Measurements from ENCODE around the gene BCDIN3D.
"Not testable (repeated sequence)": the region's sequence is repeated elsewhere in the genome, so short reads cannot be mapped to it uniquely, and the experiment has no call there.

The BCDIN3D gene, protein sequence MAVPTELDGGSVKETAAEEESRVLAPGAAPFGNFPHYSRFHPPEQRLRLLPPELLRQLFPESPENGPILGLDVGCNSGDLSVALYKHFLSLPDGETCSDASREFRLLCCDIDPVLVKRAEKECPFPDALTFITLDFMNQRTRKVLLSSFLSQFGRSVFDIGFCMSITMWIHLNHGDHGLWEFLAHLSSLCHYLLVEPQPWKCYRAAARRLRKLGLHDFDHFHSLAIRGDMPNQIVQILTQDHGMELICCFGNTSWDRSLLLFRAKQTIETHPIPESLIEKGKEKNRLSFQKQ

DNA sequence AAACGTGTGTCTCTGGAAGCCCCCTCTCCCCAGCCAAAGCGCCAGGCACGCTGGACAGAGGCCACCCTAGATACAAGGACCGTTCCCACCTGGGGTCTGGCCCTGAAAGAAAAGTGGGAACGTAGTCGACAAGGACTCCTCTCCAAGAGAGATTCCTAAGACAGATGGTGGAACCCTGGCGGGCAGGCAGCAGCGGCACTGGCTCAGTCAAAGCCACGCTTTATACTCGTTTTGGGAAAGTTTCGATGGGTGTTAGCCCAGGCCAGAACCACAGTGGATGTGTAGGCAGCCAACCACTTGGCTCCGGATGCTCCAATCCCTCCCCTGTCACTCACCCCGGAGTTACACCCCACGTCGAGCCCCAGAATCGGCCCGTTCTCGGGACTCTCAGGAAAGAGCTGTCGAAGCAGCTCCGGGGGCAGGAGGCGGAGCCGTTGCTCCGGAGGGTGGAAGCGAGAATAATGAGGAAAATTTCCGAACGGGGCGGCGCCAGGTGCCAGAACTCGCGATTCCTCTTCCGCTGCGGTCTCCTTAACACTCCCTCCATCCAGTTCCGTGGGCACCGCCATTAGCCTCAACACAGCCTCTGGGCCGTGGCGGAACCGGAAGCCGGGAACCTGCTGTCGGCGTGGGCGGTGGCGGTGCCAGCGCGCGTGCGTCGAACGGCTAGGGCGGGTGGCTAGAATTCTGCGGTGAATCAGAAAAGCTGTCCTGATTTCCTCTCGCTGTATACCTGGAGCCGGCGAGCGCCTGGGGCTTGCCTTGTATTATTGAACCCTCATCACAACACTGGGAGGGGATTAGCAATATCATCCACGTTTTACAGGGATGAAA is at the start of gene BCDIN3D:
TSS of gene BCDIN3D (minus strand) at position 588 of the 834 bp plus-strand sequence. CDS start at position 569, 19 bp downstream.
- DNase-seq = peak; percentile 91

DNA sequence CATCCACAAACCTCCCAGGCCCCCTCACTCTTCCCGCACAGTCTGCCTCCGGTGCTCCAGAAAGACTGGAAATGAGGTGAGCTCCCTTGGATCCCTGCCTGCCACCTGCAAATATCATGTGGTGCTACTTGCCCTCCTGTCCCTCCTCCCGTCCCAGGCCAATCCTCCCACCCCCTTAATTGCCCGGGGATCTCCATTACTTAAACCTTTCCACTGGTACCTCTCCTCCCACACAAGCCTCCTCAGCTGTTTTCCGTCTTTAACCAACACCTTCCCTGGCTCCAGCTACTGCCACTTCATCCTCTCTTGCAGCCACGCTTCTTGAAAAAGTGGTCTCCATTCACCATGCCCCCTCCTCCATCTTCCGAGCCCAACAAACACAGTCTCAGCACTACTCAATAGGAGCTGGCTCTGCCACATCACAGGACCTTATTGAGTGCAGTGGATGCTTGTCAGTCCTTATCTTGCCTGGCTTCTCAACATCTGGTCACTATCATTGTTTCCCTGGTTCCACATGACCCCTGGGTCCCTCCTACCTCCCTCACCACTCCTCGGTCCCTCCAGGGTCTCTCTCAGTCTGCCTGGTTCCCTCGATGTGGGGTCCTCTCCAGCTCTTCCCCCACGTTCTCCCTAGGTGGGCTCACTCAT is 49.3 kb upstream of the BCDIN3D start:
- no peak for DNase-seq

DNA sequence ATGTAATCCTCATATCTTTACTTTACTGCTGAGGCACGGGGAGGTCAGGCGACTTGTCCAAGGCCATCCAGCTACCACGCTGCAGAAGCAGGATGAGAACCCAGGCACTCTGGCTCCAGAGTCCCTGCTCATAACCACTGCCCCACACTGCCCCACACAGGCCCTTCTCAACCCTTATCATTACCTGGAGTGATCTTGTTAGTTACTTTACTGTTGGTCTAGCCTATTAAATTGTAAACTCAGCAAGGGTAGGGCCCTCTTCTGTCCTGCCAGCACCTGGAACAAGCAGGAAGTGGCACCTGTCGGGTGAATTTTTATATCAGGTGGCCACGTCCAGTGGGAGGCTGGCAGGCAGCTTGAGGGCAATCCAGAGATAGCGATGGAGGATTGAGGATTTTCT is 48.6 kb upstream of the BCDIN3D start:
- DNase-seq = no peak

DNA sequence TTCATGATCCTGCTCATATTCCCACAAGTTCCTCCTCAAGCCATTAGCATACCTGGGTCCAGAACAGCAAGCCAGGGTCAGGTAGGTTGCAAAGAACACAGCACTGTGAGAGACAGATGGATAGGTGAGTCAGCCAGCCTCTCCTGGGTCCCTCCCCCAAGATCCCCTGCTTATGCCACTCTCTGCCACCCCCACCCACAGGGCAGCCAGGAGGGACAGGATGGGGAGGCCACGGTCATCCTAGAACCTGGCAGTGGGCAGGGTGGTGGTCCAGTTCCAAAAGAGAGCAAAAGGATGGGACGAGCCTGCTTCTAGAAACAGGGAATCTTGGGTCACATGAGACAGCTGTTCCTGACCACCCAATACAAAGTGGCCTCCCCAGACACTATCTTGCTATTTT is 48.1 kb upstream of the BCDIN3D start:
- DNase-seq = no peak

DNA sequence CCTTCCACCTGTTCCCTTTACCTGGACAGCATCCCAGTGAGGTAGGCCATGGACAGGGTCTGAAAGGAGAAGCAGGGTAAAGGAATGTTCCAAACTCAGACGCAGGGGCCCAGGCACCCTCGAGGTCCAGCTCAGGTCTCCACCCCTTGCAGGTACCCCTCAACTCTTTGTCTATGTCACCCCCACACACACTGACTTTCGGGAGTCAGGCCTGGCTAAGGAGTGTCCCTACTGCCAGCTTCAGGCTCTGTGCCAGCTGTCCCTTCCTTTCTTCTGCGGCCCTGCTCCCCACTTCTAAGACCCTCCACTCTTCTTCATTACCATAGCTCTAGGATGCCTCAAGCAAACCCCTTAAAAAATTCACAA is 47.2 kb upstream of the BCDIN3D start:
- DNase-seq = no peak

DNA sequence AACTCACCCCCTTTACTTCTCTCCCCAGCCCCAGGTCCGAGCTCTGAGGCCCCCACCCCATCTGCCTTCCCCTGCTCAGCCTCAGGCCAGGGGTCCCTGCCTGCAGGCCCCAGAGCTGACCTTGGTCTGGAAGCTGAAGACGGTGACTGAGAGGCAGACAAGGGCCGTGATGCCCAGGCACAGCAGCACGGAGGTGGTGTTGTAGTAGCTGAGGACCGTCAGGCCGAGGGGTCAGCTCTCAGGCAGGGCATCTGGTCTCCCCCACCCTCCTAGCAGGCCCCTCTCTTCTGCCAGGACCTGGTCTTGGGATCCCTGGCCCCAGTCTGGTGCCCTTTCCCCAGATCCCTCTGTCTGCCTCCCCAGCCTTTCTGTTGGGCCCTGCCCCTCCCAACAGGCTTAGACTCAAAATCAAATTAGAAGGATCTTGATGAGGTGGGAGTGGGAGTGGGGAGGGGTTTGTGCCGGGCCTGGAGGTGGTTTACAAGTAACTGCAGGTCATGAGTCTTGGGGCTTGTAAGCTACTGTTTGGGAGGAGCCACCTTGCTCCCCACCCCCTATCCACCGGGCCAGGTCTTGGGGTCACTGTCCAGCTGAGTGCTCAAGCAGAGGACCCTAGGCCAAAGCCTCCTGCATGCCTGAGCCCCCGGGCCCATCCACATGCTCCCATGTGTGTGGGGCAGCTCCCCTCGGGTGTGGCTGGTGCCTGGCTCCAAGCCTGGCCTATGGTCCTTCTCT is 46.6 kb upstream of the BCDIN3D start:
- DNase-seq = no peak

DNA sequence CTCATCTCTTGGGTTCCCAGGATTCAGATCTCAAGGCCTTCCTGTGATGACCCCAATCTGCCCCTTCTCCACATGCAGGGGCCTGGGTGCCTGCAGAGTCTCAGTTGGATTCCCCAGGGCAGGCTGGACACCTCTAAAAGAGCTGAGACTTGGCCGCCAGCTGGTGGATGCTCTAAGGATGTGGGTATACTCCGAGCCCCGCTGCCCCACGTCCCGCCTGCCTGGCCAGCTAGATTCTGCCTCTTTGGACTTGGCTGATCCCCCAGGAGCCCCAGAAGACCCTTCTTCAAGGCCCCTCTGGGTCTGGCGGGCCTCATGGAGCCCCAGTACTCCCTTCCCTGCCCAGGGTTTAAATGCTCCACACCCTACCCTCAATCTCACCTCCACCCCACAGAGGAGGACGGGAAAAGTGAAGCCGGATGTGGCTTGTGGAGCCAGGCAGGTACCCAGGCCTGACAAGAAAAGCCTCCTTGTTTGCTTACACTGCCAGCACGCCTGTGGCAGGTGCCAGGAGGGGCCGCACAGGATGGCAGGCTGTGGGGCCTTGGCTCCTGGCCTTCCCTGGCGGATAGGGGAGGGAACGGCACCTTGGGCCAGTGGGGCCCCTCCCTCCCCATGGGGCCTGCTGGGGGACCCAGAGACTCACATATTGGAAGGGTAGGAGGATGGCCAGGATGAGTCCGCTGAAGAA is 45.7 kb upstream of the BCDIN3D start:
- no peak for DNase-seq

DNA sequence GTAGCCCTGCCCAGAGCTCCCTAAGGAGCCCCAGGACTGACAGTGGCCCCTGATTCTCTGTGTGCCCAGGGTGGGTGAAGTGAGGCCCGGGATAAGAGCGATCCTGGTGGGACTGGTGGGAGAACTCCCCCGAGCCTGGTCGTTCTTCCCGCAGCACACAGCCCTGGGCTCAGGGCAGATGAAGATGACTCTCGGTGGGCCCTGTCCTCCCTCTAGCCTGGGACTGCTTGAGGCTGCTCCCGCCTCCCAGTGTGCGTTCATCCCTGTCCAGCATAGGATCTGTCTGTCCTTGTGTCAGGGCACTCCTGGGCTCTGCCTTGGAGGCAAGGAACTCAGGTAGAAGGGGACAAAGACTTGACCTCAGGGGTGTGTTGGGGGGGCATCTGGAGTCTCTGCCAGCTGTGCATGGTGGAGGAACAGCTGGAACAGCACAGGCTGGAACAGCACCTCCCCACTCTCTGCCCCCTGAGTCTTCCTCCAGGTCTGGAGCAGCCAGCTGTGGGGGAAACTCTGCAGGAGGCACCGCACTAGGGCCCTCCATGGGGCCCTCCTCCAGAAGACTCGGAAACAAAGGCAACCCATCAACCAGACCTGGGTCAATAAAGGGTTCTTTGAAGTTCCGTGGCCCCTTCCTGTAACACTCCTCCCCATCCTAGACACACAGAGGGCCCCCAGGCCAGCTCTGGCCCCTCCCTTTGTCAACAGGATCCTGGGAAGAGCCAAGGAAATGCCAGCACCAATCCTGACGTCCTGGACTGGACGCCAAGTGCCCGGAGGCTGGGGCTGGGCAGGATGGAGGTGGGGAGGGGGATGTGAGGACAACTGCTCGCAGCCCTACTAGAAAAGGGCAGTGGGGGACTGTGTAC is 44.9 kb upstream of the BCDIN3D start:
- no peak for DNase-seq

DNA sequence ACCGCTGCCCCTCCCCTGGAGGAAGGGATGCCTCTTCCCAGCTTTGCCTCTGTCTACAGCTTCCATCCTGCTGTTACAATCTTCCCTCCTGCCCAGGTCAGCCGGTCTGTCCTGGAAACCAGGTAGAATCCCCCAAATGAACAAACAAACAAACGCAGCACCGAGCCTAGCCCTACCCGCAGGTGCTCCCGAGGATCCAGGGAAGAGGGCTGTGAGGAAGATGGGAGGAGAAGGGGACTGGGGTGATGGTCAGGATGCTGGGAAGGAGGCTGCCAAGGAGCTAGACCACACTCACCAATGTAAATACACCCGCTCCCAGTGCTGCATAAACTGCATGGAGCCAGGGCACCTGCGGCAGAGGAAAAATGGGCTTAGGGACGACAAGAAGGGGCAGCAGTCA is 44.2 kb upstream of the BCDIN3D start:
- DNase-seq = no peak

DNA sequence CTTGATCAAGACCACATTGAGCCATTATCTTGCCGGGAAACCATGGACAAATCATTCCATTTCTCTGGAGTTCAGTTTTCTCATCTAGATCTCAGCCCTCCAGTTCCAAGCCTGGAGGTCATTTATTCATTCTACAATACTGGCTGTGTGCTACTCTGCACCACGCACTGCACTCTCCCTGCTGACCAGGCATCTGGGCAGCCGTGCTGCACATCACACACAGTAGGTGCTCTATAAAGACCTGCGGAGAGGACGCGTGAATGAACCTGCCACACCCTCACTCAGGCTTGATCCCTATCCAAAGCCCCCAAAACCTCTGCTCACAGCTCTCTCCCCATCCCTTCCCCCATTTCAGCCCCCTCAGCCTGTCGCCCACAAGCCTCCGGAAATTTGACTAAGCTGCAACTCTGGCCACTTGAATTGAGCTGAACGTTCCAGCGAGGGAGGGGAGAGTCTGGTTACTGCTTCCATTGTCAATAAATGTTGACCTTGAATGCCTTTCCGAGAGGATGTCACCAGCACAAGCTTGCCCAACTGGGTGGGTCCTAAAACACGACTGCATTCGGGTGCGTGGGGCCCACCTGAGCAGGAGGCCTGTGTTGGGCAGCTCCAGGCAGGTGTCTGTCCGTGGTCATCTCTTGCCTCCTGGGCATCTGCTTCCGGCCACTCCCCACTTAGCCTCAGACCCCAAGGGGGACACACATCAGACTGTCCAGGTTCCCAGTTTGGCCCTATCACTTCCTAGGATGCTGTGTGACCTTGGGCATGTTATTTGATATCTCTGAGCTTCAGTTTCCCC is 43.0 kb upstream of the BCDIN3D start:
- no peak for DNase-seq

DNA sequence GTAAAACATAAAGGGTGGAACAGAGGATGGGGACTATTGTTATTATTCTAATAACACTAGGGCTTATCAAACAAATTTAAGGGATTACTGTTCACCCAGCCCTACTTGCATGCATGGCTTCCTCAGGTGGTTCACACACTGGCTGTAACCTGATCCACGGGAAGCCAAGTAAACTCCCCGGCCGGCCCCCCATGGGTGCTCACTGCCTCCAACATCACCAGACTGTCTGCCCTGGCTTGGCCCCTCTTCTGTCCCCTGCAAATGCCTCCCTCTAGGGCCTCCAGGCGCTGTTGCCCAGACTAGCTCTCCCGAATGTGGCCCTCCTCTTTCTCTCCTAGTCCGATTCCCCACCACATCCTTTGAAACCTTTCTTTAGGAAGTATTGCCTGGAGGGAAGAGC is 42.2 kb upstream of the BCDIN3D start:
- DNase-seq = no peak

DNA sequence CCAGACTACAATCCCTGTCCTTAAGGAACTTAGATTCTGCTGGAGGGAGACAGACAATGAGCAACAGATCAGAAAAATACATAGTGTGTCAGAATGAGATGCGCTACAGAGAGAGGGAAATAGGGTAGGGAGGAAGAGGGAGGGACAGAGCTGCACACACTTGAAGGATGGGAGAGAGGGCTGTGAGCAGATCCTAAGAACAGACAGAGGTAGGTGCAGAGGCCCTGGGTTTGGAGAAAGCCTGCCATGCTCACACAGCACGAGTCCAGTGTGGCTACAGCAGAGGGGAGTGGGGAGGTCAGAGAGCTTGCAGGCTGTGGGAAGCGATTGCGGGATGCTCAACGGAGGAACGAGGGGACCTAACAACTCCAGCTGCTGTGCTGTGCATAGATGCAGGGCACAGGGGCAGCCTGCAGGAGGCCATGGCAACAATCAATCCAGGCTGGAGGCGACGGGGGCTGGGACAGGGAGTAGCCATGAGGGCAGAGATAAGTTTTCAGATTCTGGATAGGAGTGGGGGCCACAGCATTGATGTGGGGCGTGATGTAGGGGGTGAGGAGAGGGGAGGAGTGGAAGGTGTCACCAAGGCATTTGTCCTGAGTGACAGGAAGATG is 40.1 kb upstream of the BCDIN3D start:
- DNase-seq = no peak

DNA sequence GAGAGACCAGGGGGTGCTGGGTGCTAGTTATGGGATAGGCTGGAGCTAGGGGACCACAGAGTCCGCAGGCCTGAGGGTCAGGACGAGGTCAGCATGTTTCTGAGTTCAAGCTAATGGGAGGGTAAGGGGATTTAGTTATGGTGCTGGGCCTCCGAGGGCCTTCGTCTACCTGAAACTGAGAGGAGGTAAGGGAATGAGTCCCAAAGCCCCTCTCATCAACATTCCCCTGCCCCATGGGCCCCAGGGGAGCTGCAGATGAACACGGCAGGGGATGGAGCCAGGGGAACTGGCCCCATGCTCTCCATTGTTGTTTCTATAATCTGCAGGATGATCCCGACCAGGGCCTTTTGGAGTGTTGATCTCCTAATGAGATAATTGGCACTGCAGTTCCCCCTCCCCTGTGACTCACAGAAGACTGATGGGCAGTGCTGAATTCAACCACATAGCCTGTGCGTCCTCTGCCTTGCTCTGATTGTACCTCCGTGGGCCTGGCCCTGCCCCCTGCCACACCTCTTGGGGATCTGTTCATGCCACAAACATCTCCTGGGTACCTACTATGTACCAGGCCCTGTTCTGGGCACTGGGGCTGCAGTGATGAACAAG is 39.4 kb upstream of the BCDIN3D start:
- no peak for DNase-seq

DNA sequence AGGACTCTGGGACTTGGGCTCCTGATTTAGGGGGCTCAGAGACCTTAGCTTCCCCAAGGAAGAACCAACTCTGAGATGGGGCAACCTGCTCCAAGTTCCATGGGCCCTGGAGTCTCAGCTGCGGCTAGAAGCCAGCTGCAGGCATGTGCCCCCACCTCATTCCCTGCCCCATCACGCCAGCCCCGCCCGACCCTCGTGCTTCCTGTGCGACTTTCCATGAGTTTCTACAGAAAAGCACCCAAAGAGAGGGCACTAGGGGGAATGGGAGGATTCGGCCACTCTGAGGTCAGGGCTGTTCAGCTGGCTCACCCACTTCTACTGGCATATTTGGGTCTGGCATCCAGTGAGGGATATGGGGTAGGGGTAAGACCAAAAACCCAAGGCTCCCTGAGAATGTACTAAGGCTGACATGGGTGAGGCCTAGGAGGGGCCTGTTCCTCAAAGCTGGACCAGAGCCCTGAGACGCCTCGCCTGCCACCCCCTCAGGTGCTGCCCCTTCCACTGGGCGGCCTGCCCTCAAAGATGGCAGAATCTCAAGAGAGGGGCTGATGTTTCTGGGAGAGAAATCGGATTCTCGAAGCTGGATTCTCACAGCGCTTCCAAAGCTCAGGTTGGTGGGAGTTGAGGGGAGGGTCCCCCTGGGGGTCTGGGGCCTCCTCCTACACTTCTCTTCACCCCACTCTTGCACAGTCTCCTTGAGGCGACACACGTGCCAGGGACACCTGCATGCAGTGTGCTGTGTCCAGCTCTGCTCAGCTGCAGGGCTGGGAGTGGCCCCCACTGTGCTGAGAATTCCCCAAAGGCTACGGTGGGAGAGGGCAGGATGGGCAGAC is 38.7 kb upstream of the BCDIN3D start:
- DNase-seq = no peak

DNA sequence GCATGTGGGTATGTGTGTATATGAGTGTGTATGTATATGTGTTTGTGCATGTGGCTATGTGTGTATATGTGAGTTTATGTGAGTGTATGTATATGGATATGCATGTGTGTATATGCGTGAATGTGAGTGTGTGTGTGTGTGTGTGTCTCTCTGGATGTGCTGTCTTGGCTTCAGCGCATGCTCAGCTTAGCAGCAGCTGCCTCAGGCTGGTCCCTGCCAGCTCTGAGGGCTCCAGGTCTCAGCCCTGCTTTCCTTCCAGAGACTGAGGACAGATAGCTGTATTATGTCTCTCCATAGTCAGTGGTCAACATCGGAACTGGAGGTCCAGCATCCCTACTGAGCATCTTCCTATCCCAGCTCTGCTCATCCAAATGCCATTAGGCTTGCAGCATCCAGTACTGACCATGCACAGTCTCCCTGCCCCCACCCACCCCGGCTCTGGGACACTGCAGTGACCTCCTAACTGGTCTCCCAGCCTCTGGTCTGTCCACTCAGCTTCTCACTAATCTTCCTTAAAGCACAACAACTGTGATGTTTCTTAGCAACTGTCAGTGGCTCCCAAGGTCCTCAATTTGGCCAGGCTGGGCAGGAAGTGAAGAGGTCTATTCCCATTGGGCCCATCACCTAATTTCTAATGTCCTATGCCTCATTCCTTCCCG is 38.0 kb upstream of the BCDIN3D start:
- no peak for DNase-seq

DNA sequence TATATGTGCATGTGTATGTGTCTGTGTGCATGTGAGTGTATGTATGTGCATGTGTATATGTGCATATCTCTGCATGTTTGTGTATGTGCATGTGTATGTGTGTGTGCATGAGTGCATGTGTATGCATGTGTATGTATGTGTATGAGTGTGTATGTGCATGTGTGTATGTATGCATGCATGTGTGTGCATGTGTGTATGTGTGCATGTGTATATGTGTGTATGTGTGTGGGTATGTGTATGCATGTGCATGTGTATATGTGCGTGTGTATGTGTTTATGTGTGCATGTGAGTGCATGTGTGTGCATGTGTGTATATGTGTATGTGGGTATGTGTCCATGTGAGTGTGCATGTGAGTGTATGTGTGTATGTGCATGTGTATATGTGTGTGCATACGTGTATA is 36.2 kb upstream of the BCDIN3D start:
- DNase-seq = not testable (repeated sequence)

DNA sequence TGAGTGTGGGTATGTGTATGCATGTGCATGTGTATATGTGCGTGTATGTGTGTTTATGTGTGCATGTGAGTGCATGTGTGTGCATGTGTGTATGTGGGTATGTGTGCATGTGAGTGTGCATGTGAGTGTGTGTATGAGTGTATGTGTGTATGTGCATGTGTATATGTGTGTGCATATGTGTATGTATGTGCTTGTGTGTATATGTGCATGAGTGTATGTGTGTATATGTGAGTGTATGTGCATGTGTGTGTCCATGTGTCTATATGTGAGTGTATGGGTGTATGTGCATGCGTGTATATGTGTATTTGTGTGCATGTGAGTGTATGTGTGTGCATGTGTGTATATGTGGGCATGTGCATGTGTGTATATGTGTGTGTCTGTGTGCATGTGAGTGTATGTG is 35.1 kb upstream of the BCDIN3D start:
- no peak for DNase-seq

DNA sequence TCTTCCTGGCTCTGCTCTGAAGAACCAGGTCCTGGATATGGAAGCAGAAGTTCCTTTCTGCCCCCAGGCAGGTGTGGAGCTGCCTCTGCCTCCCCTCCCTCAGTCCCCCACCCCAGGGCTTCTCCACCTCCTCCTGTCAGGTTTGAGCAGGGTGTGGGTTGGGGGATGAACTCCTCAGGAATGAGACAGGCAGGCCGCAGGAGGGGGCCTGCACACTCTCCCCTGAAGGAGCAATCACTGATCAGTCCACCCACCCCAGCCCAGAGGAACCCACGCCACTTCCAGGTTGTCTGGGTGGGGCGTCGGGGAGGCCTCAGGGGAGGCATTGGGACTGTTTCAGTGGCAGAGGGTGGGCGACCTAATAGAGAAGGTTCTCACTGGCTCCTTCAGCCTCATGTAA is 34.2 kb upstream of the BCDIN3D start:
- DNase-seq = no peak

Data from CD4-positive, alpha-beta T cell treated with Interleukin-12 subunit alpha and Interleukin-12 subunit beta, for 1 hour (primary cell).